Endodermal cell (in vitro differentiated cells): ENCODE results near the gene ZNF592. TPM values are rescaled to one million over a fixed set of nuclear protein-coding genes. Genes with fewer than 3 reads are reported as not detected.
A peak's percentile ranks its signal among the peaks of the same experiment; 100 is the strongest.

Experiments used
- DNase-seq: peaks from one replicate; pipeline ENCODE4 v3.0.0-alpha.2; 2017
- H3K27ac ChIP-seq: 2 replicates; pipeline ENCODE4 v1.5.1; 2013; ENCODE audit warnings: mild to moderate bottlenecking, low read depth, low read length, moderate library complexity
- H3K27me3 ChIP-seq: 2 replicates; pipeline ENCODE4 v1.6.1; 2013; ENCODE audit warnings: mild to moderate bottlenecking, low read length, moderate library complexity; ENCODE audit not compliant: insufficient read depth, control insufficient read depth, poor library complexity, severe bottlenecking
- H3K36me3 ChIP-seq: 2 replicates; pipeline ENCODE4 v1.7.0; 2013; ENCODE audit warnings: mild to moderate bottlenecking, low read length, moderate library complexity; ENCODE audit not compliant: control insufficient read depth, insufficient read depth
- H3K4me1 ChIP-seq: one replicate; pipeline ENCODE4 v1.7.0; 2013; ENCODE audit warnings: low read length; ENCODE audit not compliant: control insufficient read depth, insufficient read depth
- H3K4me3 ChIP-seq: 2 replicates; pipeline ENCODE4 v1.5.1; 2013; ENCODE audit warnings: mild to moderate bottlenecking, low read length, moderate library complexity
- H3K9ac ChIP-seq: 2 replicates; pipeline ENCODE4 v1.6.1; 2013; ENCODE audit warnings: mild to moderate bottlenecking, low read length, moderate library complexity; ENCODE audit not compliant: poor library complexity, severe bottlenecking; ENCODE audit errors: extremely low read depth
- H3K9me3 ChIP-seq: 2 replicates; pipeline ENCODE4 v1.6.1; 2013; ENCODE audit warnings: mild to moderate bottlenecking, low read length, moderate library complexity; ENCODE audit not compliant: control insufficient read depth
- H3K27ac Mint-ChIP-seq: 2 replicates; pipeline ENCODE4 v1.8.0; 2020; ENCODE audit warnings: mixed read lengths
- H3K27me3 Mint-ChIP-seq: 2 replicates; pipeline ENCODE4 v1.8.0; 2021; ENCODE audit warnings: mild to moderate bottlenecking, mixed read lengths; ENCODE audit not compliant: insufficient read depth
- H3K36me3 Mint-ChIP-seq: 2 replicates; pipeline ENCODE4 v1.8.0; 2020; ENCODE audit warnings: low read depth, mixed read lengths
- H3K4me1 Mint-ChIP-seq: 2 replicates; pipeline ENCODE4 v1.8.0; 2020; ENCODE audit warnings: mixed read lengths
- H3K4me3 Mint-ChIP-seq: 2 replicates; pipeline ENCODE4 v1.8.0; 2020; ENCODE audit warnings: mild to moderate bottlenecking, moderate library complexity, mixed read lengths
- H3K9me3 Mint-ChIP-seq: 2 replicates; pipeline ENCODE4 v1.8.0; 2020; ENCODE audit warnings: mild to moderate bottlenecking, mixed read lengths
- CTCF ChIP-seq: fragments of 200-600 bp; sonication (generic); conservative IDR thresholded peaks from 2 replicates; pipeline ENCODE4 v1.5.0; 2021; ENCODE audit warnings: antibody characterized with exemption, mild to moderate bottlenecking
- WGBS, 2 experiments: methylation state at CpG; one replicate each; pipeline versions ENCODE4 v1.1.5 to v1.1.7; 2013; ENCODE audit warnings: missing lambda C conversion rate in 2 of 2, mixed read lengths in 1 of 2; ENCODE audit not compliant: insufficient coverage in 1 of 2, insufficient read length in 1 of 2; 5-methylcytosine and 5-hydroxymethylcytosine counted together
- total RNA-seq, 2 donors: library from RNA; stranded (reverse); fragmentation: NEBNext Ultra II Directional in 1 of 2; extraction: Animal tissue kit (Norgen Biotek cat#: 25700) in 1 of 2; gene quantifications; 2 replicates in 1 of 2; 3 replicates in 1 of 2; pipeline ENCODE4 v1.2.1, GENCODE V29; 2021

ZNF592 gene
- total RNA-seq, 2 donors from 2014 or later: 33.3 to 35.2 TPM

GRCh38 chr15:84761607-84762131 is 13.3 kb downstream of the ZNF592 start:
- 74 to 75% methylated on average over 4 of the region's 4 CpGs for WGBS, 2 experiments
- peaks cover 34% of the 10 kb centered on the region for H3K36me3 ChIP-seq
- H3K4me1 Mint-ChIP-seq: peaks cover 4% of the 10 kb centered on the region

GRCh38 chr15:84762840-84763572 is 14.6 kb downstream of the ZNF592 start:
- peaks cover 10% of the 10 kb centered on the region for H3K4me1 ChIP-seq
- 96 to 100% methylated on average over 2 to 3 of the region's 3 CpGs for WGBS, 2 experiments
- Mint-ChIP-seq H3K36me3 (peaks cover 22% of the 10 kb centered on the region), H3K4me3 (no peak overlapping the region), H3K27me3 (no peaks in the 10 kb centered on the region), H3K27ac (no peak overlapping the region), H3K4me1 (peaks cover 4% of the 10 kb centered on the region), H3K9me3 (no peaks in the 10 kb centered on the region)
- H3K9ac ChIP-seq: no peak overlapping the region
- H3K36me3 ChIP-seq: peaks cover 43% of the 10 kb centered on the region
- TF ChIP-seq CTCF: no peak
- no peak for DNase-seq
- H3K9me3 ChIP-seq: no peaks in the 10 kb centered on the region
- no peaks in the 10 kb centered on the region for H3K27me3 ChIP-seq
- H3K4me3 ChIP-seq: no peak overlapping the region
- H3K27ac ChIP-seq: no peak overlapping the region

More at GRCh38 chr15:84761607-84762131, 13.3 kb downstream of the ZNF592 start:
- H3K27me3 ChIP-seq: no peaks in the 10 kb centered on the region
- H3K27ac Mint-ChIP-seq: no peak overlapping the region
- DNase-seq: no peak
- no peak for TF ChIP-seq CTCF
- H3K4me3 ChIP-seq: no peak overlapping the region
- H3K27ac ChIP-seq: no peak overlapping the region
- H3K9me3 Mint-ChIP-seq: no peaks in the 10 kb centered on the region
- no peak overlapping the region for H3K9ac ChIP-seq
- peaks cover 10% of the 10 kb centered on the region for H3K4me1 ChIP-seq
- H3K9me3 ChIP-seq: no peaks in the 10 kb centered on the region
- peaks cover 14% of the 10 kb centered on the region for H3K36me3 Mint-ChIP-seq
- no peaks in the 10 kb centered on the region for H3K27me3 Mint-ChIP-seq
- no peak overlapping the region for H3K4me3 Mint-ChIP-seq

GRCh38 chr15:84764585-84764984 is 16.2 kb downstream of the ZNF592 start:
- WGBS, 2 experiments: 80 to 94% methylated on average over 1 to 3 of the region's 3 CpGs
- no peak overlapping the region for H3K9ac ChIP-seq
- H3K4me1 ChIP-seq: peaks cover 10% of the 10 kb centered on the region
- Mint-ChIP-seq H3K27ac (peak overlapping the region; percentile 13), H3K36me3 (peaks cover 36% of the 10 kb centered on the region), H3K4me1 (peaks cover 4% of the 10 kb centered on the region), H3K9me3 (no peaks in the 10 kb centered on the region), H3K27me3 (no peaks in the 10 kb centered on the region), H3K4me3 (no peak overlapping the region)
- no peaks in the 10 kb centered on the region for H3K27me3 ChIP-seq
- DNase-seq: no peak
- H3K27ac ChIP-seq: no peak overlapping the region
- H3K4me3 ChIP-seq: no peak overlapping the region
- peaks cover 53% of the 10 kb centered on the region for H3K36me3 ChIP-seq
- TF ChIP-seq CTCF: no peak
- H3K9me3 ChIP-seq: no peaks in the 10 kb centered on the region
